ENCODE results near the gene WIPF2. TPM values are rescaled to one million over a fixed set of nuclear protein-coding genes. Genes with fewer than 3 reads are reported as not detected.
"Not testable (repeated sequence)": the region's sequence is repeated elsewhere in the genome, so short reads cannot be mapped to it uniquely, and the experiment has no call there.

Gene WIPF2
- total RNA-seq, 1 donor from 2014 or later = 12.5 TPM

DNA sequence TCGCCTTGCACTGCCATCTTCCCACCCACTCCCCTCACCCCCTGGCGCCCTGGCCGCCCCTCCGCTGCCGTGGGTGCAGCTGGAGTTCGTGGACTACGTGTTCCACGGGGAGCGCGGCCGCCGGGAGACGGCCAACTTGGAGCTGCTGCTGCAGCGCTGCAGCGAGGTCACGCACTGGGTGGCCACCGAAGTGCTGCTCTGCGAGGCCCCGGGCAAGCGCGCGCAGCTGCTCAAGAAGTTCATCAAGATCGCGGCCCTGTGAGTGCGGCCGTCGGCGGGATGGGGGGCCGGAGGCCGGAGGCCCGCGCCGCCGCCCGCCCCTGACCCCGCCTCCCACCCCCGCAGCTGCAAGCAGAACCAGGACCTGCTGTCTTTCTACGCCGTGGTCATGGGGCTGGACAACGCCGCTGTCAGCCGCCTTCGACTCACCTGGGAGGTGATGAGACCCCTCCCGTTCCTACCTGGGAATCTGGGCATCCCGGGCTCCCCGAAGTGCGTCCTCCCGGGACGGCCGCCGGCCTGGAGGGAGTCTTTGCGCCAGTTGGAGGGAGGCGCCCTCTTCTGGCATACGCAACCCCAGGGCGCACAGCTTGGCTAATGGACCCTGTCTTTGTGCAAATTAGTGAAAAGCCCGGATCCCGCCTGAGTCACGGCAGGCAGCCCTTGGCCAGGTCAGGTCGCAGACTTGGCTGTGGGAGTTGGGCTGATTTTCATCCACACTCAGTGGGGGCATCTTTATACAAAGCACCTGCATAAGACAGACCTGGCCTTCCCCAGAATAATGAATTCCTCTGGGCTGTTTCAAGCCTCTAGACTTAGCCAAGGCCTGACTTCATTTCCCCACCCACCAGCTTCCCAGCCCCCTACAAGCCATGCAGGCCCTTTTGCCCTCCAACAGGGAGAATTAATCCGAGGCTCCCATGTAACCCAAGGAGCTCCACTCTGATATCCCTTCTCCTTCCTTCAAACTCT lies 27.6 kb upstream of the WIPF2 start:
- DNase-seq (ENCODE audit: low read depth) = peak; percentile 32
- H3K4me3 ChIP-seq (ENCODE audit: low read depth, low read length) = peak overlapping the region; percentile 63
- TF ChIP-seq, protein P1, sequence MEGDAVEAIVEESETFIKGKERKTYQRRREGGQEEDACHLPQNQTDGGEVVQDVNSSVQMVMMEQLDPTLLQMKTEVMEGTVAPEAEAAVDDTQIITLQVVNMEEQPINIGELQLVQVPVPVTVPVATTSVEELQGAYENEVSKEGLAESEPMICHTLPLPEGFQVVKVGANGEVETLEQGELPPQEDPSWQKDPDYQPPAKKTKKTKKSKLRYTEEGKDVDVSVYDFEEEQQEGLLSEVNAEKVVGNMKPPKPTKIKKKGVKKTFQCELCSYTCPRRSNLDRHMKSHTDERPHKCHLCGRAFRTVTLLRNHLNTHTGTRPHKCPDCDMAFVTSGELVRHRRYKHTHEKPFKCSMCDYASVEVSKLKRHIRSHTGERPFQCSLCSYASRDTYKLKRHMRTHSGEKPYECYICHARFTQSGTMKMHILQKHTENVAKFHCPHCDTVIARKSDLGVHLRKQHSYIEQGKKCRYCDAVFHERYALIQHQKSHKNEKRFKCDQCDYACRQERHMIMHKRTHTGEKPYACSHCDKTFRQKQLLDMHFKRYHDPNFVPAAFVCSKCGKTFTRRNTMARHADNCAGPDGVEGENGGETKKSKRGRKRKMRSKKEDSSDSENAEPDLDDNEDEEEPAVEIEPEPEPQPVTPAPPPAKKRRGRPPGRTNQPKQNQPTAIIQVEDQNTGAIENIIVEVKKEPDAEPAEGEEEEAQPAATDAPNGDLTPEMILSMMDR (conservative IDR thresholded peaks at IDR 0.05; ENCODE audit: low read depth, low read length) = peak; percentile 76

DNA sequence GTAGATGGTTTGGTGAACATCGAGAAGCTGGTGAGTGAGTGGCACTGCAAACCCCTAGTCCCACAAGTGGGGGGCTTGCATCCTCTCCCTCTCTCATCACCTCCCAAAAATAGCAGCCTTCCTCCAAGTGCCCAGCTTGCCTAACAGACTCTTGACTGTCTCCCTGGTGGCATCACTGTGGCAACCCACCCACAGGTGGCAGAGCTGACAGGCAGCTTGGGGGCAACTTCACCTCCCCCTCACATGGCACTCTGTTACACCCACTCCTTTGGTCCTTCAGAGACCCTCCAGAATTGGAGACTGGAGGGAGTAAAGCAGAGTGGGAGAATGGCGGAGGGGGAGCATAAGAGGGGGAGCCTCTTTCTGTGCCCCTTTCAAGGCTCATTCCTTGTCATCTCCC lies 26.1 kb upstream of the WIPF2 start:
- TF ChIP-seq, protein P1 (conservative IDR thresholded peaks at IDR 0.05; ENCODE audit: low read depth, low read length) = no peak

DNA sequence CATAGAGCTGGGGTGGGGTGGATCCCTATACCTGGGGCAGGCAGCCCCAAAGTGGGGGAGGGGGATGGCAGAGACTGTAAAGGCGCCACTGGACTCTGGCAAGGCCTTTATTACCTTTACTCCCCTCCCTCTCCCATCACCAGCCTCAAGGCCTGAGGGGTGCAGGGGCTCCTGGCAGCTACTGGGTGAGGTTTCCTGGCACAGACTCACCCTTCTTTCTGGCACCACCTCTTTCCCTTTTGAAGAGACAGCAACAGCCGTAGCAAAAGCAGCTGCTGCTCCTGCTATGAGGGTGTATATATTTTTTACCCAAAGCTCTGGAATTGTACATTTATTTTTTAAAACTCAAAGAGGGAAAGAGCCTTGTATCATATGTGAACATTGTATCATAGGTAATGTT lies 24.3 kb upstream of the WIPF2 start:
- no peak for DNase-seq (ENCODE audit: low read depth)
- TF ChIP-seq, protein P1 (conservative IDR thresholded peaks at IDR 0.05; ENCODE audit: low read depth, low read length) = no peak
- H3K4me3 ChIP-seq (ENCODE audit: low read depth, low read length) = no peak overlapping the region

More for the DNA sequence above, 26.1 kb upstream of the WIPF2 start:
- no peak for DNase-seq (ENCODE audit: low read depth)
- H3K4me3 ChIP-seq (ENCODE audit: low read depth, low read length) = no peak overlapping the region

DNA sequence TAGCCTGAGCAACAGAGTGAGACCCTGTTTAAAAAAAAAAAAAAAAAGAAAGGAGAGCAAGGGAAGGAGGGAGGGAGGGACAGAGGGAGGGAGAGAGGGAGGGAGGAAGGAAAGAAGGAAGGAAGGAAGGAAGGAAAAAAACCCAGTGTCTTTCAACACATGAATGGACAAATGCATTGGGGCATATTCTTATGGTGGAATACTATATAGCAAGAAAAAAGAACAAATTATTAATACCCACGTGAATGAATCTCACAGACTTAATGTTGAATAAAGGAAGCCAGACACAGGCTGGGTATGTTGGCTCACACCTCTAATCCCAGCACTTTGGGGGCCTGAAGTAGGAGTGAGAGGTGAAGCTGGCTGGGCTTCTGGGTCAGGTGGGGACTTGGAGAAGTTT lies 21.6 kb upstream of the WIPF2 start:
- TF ChIP-seq, protein P1 (conservative IDR thresholded peaks at IDR 0.05; ENCODE audit: low read depth, low read length) = no peak
- no peak for DNase-seq (ENCODE audit: low read depth)
- H3K4me3 ChIP-seq (ENCODE audit: low read depth, low read length) = no peak overlapping the region

DNA sequence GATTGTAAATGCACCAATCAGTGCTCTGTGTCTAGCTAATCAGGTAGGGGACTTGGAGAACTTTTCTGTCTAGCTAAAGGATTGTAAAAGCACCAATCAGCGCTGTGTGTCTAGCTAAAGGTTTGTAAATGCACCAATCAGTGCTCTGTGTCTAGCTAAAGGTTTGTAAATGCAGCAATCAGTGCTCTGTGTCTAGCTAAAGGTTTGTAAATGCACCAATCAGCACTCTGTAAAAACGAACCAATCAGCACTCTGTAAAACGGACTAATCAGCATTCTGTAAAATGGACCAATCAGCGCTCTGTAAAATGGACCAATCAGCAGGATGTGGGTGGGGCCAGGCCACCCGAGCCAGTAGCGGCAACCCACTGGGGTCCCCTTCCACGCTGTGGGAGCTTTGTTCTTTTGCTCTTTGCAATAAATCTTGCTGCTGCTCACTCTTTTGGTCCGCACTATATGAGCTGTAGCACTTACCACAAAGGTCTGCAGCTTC lies 21.1 kb upstream of the WIPF2 start:
- not testable (repeated sequence) for DNase-seq (ENCODE audit: low read depth); H3K4me3 ChIP-seq (ENCODE audit: low read depth, low read length)

DNA sequence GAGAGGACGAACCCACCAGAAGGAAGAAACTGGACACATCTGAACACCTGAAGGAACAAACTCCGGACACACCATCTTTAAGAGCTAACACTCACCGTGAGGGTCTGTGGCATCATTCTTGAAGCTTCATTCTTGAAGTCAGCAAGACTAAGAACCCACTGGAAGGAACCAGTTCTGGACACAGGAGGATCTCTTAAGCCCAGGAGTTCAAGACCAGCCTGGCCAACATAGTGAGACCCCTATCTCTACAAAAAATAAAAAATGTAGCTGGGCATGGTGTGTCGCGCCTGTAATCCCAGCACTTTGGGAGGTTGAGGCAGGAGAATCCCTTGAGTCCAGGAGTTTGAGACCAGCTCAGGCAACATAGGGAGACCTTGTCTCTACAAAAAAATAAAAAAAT lies 20.5 kb upstream of the WIPF2 start:
- DNase-seq (ENCODE audit: low read depth) = no peak
- TF ChIP-seq, protein P1 (conservative IDR thresholded peaks at IDR 0.05; ENCODE audit: low read depth, low read length) = no peak
- H3K4me3 ChIP-seq (ENCODE audit: low read depth, low read length) = no peak overlapping the region

DNA sequence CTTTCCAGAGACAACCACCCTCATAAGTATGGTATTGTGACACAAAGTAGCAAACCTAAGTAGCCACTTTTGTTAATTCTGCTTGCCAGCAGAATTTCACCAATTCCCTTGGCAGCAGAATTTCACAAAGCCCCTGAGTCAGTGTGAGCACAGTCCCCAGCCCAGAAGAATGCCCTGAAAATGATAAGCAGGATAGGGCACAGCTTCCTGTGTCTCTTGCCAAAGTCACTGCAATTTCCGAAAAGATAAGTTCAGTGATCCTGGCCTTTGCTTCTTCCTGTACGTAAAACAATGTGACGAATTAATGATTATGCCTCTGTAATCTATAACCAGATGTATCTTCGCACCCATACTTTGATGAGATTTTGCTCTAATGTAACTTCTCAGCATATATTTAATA lies 16.0 kb upstream of the WIPF2 start:
- H3K4me3 ChIP-seq (ENCODE audit: low read depth, low read length) = no peak overlapping the region
- TF ChIP-seq, protein P1 (conservative IDR thresholded peaks at IDR 0.05; ENCODE audit: low read depth, low read length) = no peak
- DNase-seq (ENCODE audit: low read depth) = no peak

DNA sequence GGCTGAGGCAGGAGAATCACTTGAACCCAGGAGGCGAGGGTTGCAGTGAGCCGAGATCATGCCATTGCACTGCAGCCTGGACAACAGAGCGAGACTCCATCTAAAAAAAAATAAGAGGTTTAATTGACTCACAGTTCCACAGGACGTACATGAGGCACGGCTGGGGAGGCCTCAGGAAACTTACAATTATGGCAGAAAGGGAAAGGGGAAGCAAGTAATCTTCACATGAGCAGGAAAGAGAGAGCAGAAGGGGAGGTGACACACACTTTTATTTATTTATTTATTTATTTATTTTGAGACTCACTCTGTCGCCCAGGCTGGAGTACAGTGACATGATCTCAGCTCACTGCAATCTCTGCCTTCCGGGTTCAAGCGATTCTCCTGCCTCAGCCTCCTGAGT lies 12.9 kb upstream of the WIPF2 start:
- DNase-seq (ENCODE audit: low read depth); H3K4me3 ChIP-seq (ENCODE audit: low read depth, low read length): not testable (repeated sequence)
